Calu3 (cell line): ENCODE results near the gene REXO1. TPM values are rescaled to one million over a fixed set of nuclear protein-coding genes. Genes with fewer than 3 reads are reported as not detected.

Experiments used
- BruUV-seq: library from RNA; stranded (reverse); fragments of 400-500 nt; replicated peaks from 2 replicates; lab custom pipeline; 2021; lab: Mats Ljungman, UMichigan
- CTCF ChIA-PET: fragments of 300-600 bp; sonication (Branson Sonifier 250); formaldehyde crosslinking; loops from one replicate; lab custom pipeline; 2022; ENCODE audit warnings: antibody characterized with exemption; lab: Charles Lee
- DNase-seq: peaks from one replicate; pipeline ENCODE4 v3.0.0; 2022
- H3K27ac Mint-ChIP-seq: one replicate; pipeline ENCODE4 v1.8.0; 2022; ENCODE audit warnings: mixed read lengths; ENCODE audit not compliant: unreplicated experiment
- H3K27me3 Mint-ChIP-seq: one replicate; pipeline ENCODE4 v1.8.0; 2022; ENCODE audit warnings: mixed read lengths; ENCODE audit not compliant: unreplicated experiment
- H3K36me3 Mint-ChIP-seq: one replicate; pipeline ENCODE4 v1.8.0; 2022; ENCODE audit warnings: mild to moderate bottlenecking, moderate library complexity, mixed read lengths; ENCODE audit not compliant: insufficient read depth, unreplicated experiment
- H3K4me1 Mint-ChIP-seq: one replicate; pipeline ENCODE4 v1.8.0; 2022; ENCODE audit warnings: mild to moderate bottlenecking, low read depth, mixed read lengths; ENCODE audit not compliant: unreplicated experiment
- H3K4me3 Mint-ChIP-seq: one replicate; pipeline ENCODE4 v1.8.0; 2022; ENCODE audit warnings: mild to moderate bottlenecking, low read depth, moderate library complexity, mixed read lengths; ENCODE audit not compliant: unreplicated experiment
- H3K9me3 Mint-ChIP-seq: one replicate; pipeline ENCODE4 v1.8.0; 2022; ENCODE audit warnings: low read depth, mixed read lengths; ENCODE audit not compliant: unreplicated experiment
- intact Hi-C: fragments of 100-400 bp; cut with micrococcal nuclease; formaldehyde crosslinking; loops from one replicate; pipeline ENCODE4 v1.10.0; 2022; ENCODE audit not compliant: unreplicated experiment
- total RNA-seq: library from RNA; stranded (reverse); gene quantifications from 2 replicates; pipeline ENCODE4 v1.2.3, GENCODE V29; 2022
- TF ChIP-seq, protein P1 (sequence below): fragments of 200-600 bp; IDR thresholded peaks from one replicate; pipeline ENCODE4 v1.8.0; 2022; ENCODE audit warnings: antibody characterized with exemption; ENCODE audit not compliant: unreplicated experiment

REXO1 gene
- total RNA-seq, 1 experiment from 2014 or later, result 34.1 TPM

GRCh38 chr19:1853295-1854038 lies 5.2 kb upstream of the REXO1 start:
- H3K9me3 Mint-ChIP-seq, result no peaks in the 10 kb centered on the region
- BruUV-seq, result no TSS peak
- no peaks in the 10 kb centered on the region for H3K27me3 Mint-ChIP-seq
- H3K36me3 Mint-ChIP-seq, result peaks cover 19% of the 10 kb centered on the region
- H3K27ac Mint-ChIP-seq, result no peak overlapping the region
- DNase-seq, result peak; percentile 86
- H3K4me1 Mint-ChIP-seq, result no peaks in the 10 kb centered on the region
- H3K4me3 Mint-ChIP-seq, result no peak overlapping the region
- TF ChIP-seq, protein P1, sequence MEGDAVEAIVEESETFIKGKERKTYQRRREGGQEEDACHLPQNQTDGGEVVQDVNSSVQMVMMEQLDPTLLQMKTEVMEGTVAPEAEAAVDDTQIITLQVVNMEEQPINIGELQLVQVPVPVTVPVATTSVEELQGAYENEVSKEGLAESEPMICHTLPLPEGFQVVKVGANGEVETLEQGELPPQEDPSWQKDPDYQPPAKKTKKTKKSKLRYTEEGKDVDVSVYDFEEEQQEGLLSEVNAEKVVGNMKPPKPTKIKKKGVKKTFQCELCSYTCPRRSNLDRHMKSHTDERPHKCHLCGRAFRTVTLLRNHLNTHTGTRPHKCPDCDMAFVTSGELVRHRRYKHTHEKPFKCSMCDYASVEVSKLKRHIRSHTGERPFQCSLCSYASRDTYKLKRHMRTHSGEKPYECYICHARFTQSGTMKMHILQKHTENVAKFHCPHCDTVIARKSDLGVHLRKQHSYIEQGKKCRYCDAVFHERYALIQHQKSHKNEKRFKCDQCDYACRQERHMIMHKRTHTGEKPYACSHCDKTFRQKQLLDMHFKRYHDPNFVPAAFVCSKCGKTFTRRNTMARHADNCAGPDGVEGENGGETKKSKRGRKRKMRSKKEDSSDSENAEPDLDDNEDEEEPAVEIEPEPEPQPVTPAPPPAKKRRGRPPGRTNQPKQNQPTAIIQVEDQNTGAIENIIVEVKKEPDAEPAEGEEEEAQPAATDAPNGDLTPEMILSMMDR, result peak; percentile 77
- intact Hi-C loops, result no loop called here
- CTCF ChIA-PET, result no interaction called here

DNA sequence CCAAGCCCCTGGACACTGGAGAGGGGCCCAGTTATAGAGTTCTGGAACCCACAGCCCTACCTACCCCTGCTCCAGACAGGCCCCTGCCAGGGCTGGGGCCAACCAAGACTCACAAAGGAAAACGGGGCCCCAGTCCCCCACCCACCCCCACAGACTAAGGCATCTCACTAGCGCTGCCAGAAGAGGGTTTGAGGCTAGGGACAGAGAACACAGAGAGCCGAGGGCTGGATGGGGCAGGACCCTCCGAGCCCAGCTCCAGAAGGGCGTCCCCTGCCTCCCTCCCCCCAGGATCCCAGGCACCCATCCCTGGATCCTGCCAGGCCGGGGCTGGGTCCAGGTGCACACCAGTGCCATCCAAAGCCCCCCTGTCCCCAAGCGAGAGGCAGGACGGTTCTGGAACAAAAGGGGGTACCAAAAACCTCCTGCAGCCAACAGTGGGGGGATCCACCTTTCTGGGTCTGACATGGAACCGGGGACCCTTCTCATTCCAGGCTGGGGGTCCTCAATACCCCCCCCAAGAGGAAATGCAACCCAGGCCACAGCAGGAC lies 4.4 kb upstream of the REXO1 start:
- intact Hi-C loops, result no loop called here
- H3K9me3 Mint-ChIP-seq, result no peaks in the 10 kb centered on the region
- H3K27ac Mint-ChIP-seq, result no peak overlapping the region
- CTCF ChIA-PET, result no interaction called here
- no peak overlapping the region for H3K4me3 Mint-ChIP-seq
- TF ChIP-seq, protein P1, result no peak
- no peak for DNase-seq
- BruUV-seq, result no TSS peak
- H3K36me3 Mint-ChIP-seq, result peaks cover 27% of the 10 kb centered on the region
- no peaks in the 10 kb centered on the region for H3K4me1 Mint-ChIP-seq
- H3K27me3 Mint-ChIP-seq, result no peaks in the 10 kb centered on the region

DNA sequence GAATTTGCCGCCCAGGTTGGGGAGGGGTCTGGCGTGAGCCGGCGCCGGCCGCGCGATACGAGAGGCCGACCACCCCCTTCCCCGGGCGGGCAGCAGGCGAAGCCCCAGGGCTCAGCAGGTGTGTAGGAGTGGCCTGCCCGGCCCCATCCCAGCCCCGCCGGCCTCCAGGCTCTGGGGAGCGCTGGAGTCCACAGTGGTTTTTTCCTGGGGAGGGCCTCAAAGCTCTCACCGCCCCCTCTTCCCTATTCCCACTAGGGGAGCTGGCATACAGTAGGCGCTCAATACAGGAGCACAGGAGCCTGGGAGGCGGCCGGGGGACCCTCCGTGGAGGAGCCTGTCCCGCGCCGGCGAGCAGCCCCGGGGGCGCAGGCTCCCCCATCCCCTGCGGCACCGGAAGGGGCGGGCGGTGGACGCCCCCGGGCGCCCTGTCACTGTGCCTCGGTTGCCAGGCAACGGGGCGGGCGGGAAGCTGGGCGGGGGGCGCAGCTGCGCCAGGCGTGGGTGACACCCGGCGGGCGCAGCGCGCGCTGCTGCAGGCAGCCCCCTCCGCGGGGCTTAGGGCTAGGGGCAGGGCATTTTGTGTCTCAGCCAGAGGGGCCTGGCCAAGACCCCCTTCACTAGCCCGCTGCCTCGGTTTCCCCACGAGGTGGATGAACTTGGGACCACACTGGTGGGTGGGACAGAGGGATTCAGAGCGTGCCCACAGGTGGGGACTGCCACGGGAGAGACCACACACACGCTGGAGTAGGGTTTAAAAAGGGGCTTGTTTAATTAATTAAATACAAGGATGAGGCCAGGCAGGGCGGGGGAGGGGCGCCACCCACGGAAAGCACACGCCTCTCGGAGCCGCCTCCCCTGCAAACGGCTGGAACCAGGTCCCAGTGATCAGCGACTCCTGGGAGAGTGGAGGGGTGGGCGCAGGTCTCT lies 3.6 kb upstream of the REXO1 start:
- Mint-ChIP-seq H3K36me3 (peaks cover 35% of the 10 kb centered on the region), H3K9me3 (no peaks in the 10 kb centered on the region), H3K4me3 (no peak overlapping the region), H3K27me3 (no peaks in the 10 kb centered on the region), H3K4me1 (peaks cover 7% of the 10 kb centered on the region), H3K27ac (no peak overlapping the region)
- DNase-seq, result no peak
- CTCF ChIA-PET, result no interaction called here
- no TSS peak for BruUV-seq
- intact Hi-C loops, result no loop called here
- TF ChIP-seq, protein P1, result no peak

DNA sequence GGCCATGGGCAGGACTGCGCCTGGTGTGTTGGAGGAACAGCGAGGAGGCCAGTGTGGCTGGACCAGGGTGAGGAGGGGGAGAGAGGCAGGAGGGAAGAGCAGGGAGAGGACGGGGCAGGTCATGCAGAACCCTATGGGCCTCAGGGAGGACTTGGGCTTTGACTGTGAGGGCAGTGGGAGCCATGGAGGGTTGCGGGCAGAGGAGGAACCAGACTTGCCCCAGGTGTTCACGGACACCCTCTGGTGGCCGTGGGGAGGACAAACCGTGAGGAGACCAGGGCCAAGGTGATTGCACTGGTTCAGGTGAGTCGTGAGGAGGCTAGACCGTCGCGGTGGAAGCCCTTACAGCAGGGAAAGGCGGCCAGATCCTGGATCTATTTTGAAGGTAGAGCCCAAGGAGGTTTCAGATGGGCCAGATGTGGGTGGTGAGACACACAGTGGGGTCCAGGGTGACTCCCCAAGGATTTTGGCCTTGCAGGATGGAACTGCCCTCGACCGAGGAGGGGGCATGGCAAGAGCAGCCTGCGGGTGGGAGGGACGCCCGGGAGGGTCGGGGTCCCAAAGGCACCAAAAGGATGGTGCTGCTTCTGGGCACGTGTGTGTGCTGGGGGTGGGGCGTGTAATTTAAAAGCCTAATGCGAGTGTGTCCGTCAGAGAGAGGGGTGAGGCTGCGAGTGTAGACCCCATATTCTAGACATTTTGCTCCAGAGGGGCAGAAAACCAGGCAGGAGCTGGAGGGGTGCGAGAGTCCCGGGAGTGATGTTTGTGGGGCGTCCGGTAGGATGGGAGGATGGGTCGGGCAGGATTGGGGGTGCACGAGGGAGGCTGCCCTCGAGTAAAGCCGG lies 2.7 kb upstream of the REXO1 start:
- intact Hi-C loops, result no loop called here
- Mint-ChIP-seq H3K36me3 (peaks cover 39% of the 10 kb centered on the region), H3K9me3 (no peaks in the 10 kb centered on the region), H3K4me1 (peaks cover 8% of the 10 kb centered on the region), H3K4me3 (no peak overlapping the region), H3K27ac (no peak overlapping the region), H3K27me3 (no peaks in the 10 kb centered on the region)
- no TSS peak for BruUV-seq
- DNase-seq, result peak; percentile 30
- CTCF ChIA-PET, result no interaction called here
- TF ChIP-seq, protein P1, result no peak
